HepG2 (cell line): ENCODE results near the gene KCTD13. TPM values are rescaled to one million over a fixed set of nuclear protein-coding genes. Genes with fewer than 3 reads are reported as not detected.

ENCODE experiments used
- CENPBD1 ChIP-seq: sonication (generic); formaldehyde crosslinking; IDR thresholded peaks from 2 replicates; pipeline ENCODE4 v1.8.0; 2022; ENCODE audit warnings: missing genetic modification reagents, low read depth, mild to moderate bottlenecking, borderline replicate concordance
- MEIS1 ChIP-seq: sonication (generic); formaldehyde crosslinking; IDR thresholded peaks from 2 replicates; pipeline ENCODE4 v1.9.0; 2021; ENCODE audit warnings: mild to moderate bottlenecking, missing genetic modification reagents, moderate library complexity, borderline replicate concordance
- NFRKB ChIP-seq: fragments of 450-650 bp; IDR thresholded peaks from 2 replicates; pipeline ENCODE4 v1.6.1; 2017
- PAWR ChIP-seq: sonication (generic); formaldehyde crosslinking; IDR thresholded peaks from 2 replicates; pipeline ENCODE4 v1.4.0; 2020; ENCODE audit warnings: missing genetic modification reagents, mild to moderate bottlenecking, borderline replicate concordance
- RFX1 ChIP-seq: fragments of 450-650 bp; IDR thresholded peaks from 2 replicates; pipeline ENCODE4 v1.6.1; 2017
- RXRB ChIP-seq: IDR thresholded peaks from 2 replicates; pipeline ENCODE4 v1.6.1; 2016; ENCODE audit warnings: borderline replicate concordance, missing genetic modification reagents, missing compliant biosample characterization
- SIN3B ChIP-seq: fragments of 150-350 bp; IDR thresholded peaks from 2 replicates; pipeline ENCODE4 v1.6.1; 2014; ENCODE audit warnings: low read length
- TBX3 ChIP-seq: fragments of 450-650 bp; IDR thresholded peaks from 2 replicates; pipeline ENCODE4 v1.6.1; 2017; ENCODE audit warnings: antibody characterized with exemption, mild to moderate bottlenecking, inconsistent platforms, borderline replicate concordance
- ZBTB2 ChIP-seq: sonication (generic); formaldehyde crosslinking; IDR thresholded peaks from 2 replicates; pipeline ENCODE4 v1.8.0; 2022; ENCODE audit warnings: low read depth, missing genetic modification reagents
- ZNF367 ChIP-seq: sonication (generic); formaldehyde crosslinking; IDR thresholded peaks from 2 replicates; pipeline ENCODE4 v1.4.0; 2020; ENCODE audit warnings: missing genetic modification reagents, borderline replicate concordance
- ZNF430 ChIP-seq: sonication (generic); formaldehyde crosslinking; IDR thresholded peaks from 2 replicates; pipeline ENCODE4 v1.9.0; 2021; ENCODE audit warnings: mild to moderate bottlenecking, missing genetic modification reagents
- ZNF446 ChIP-seq: sonication (generic); formaldehyde crosslinking; IDR thresholded peaks from 2 replicates; pipeline ENCODE4 v1.5.0; 2020; ENCODE audit warnings: mild to moderate bottlenecking, missing genetic modification reagents
- ZNF724P ChIP-seq: sonication (generic); formaldehyde crosslinking; IDR thresholded peaks from 2 replicates; pipeline ENCODE4 v1.8.0; 2022; ENCODE audit warnings: missing genetic modification reagents, borderline replicate concordance
- polyA plus RNA-seq, 8 experiments: library from polyadenylated mRNA; depleted of rRNA in 3 of 8; stranded (reverse) in 7 of 8; unstranded in 1 of 8; fragments of >200 nt; fragmentation: Illumina TruSeq in 4 of 8; extraction: Trizol in 4 of 8; gene quantifications; 2 replicates each; pipeline versions ENCODE4 v1.2.1 to v1.2.3, GENCODE V29; 2011 to 2016; ENCODE audit warnings: low read depth in 4 of 8, missing spikeins in 1 of 8, mixed read lengths in 1 of 8; ENCODE audit not compliant: insufficient read depth in 1 of 8
- total RNA-seq, 5 experiments: library from RNA; depleted of rRNA; stranded (reverse); fragments of >200 nt; fragmentation: Illumina TruSeq; extraction: Trizol; gene quantifications; 2 replicates each; pipeline ENCODE4 v1.2.3, GENCODE V29; 2016; ENCODE audit warnings: low read depth in 1 of 5
- TF ChIP-seq, protein P1 (sequence below): sonication (generic); formaldehyde crosslinking; IDR thresholded peaks from 2 replicates; pipeline ENCODE4 v1.4.0; 2020; ENCODE audit warnings: missing genetic modification reagents
- TF ChIP-seq, protein P2 (sequence below): sonication (generic); formaldehyde crosslinking; IDR thresholded peaks from 2 replicates; pipeline ENCODE4 v1.5.0; 2020; ENCODE audit warnings: mild to moderate bottlenecking, missing genetic modification reagents
- TF ChIP-seq, protein P3 (sequence below): sonication (generic); formaldehyde crosslinking; IDR thresholded peaks from 2 replicates; pipeline ENCODE4 v1.4.0; 2020; ENCODE audit warnings: mild to moderate bottlenecking, low read depth, missing genetic modification reagents
- TF ChIP-seq, protein P4 (sequence below): sonication (generic); formaldehyde crosslinking; conservative IDR thresholded peaks from 2 replicates; pipeline ENCODE4 v1.4.0; 2020; ENCODE audit warnings: missing genetic modification reagents

The KCTD13 gene
- total and polyA plus RNA-seq, 2 of the 13 experiments (the other 11 are each of a cell fraction or from before 2014, with no cell fraction given), result 6.3 to 14.7 TPM

DNA sequence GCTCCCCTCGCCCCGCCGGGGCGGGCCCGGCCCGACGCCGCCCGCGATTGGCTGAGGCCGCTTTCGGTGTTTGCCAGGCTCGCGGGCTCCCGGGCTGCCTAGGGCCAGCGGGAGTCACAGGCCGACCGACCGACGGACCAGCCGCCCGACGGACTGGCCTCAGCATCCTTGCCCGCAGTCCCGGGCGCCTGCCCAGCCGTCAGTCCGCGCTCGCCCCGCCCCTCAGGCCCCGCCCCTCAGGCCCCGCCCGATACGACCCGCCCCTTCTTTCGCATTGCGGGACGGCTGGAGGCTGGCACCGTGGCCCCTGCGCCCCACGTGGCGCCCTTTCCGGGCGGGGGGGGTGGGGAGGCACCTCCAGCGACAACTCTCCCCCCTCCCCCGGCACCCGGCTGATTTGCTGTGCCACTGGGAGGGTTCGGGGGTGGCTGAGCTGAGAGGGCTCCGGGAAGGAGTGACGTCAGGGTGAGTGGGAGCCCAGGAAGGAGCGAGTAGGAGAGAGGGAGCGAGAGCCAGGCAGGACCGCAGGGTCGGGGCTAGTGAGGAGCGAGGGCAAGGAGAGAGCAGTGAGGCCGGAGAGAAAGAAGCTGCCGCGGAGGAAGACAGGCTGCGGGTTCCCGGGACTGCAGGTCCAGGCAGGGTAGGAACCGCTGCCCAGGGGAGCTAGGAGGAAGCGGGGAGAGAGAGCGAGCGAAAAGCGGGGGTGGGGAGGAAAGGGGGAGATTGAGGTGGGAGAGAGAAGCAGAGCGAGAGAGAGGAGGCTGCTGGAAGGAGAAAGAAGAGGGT lies 25.7 kb downstream of the KCTD13 start, which contains the start of gene ASPHD1 (continued):
- TF ChIP-seq, protein P1, sequence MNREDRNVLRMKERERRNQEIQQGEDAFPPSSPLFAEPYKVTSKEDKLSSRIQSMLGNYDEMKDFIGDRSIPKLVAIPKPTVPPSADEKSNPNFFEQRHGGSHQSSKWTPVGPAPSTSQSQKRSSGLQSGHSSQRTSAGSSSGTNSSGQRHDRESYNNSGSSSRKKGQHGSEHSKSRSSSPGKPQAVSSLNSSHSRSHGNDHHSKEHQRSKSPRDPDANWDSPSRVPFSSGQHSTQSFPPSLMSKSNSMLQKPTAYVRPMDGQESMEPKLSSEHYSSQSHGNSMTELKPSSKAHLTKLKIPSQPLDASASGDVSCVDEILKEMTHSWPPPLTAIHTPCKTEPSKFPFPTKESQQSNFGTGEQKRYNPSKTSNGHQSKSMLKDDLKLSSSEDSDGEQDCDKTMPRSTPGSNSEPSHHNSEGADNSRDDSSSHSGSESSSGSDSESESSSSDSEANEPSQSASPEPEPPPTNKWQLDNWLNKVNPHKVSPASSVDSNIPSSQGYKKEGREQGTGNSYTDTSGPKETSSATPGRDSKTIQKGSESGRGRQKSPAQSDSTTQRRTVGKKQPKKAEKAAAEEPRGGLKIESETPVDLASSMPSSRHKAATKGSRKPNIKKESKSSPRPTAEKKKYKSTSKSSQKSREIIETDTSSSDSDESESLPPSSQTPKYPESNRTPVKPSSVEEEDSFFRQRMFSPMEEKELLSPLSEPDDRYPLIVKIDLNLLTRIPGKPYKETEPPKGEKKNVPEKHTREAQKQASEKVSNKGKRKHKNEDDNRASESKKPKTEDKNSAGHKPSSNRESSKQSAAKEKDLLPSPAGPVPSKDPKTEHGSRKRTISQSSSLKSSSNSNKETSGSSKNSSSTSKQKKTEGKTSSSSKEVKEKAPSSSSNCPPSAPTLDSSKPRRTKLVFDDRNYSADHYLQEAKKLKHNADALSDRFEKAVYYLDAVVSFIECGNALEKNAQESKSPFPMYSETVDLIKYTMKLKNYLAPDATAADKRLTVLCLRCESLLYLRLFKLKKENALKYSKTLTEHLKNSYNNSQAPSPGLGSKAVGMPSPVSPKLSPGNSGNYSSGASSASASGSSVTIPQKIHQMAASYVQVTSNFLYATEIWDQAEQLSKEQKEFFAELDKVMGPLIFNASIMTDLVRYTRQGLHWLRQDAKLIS, result no peak
- TF ChIP-seq CENPBD1 (CRISPR knock-in tag), result no peak
- TF ChIP-seq TBX3, result no peak
- peak; percentile 39 for TF ChIP-seq MEIS1 (CRISPR knock-in tag)
- TF ChIP-seq, protein P2, sequence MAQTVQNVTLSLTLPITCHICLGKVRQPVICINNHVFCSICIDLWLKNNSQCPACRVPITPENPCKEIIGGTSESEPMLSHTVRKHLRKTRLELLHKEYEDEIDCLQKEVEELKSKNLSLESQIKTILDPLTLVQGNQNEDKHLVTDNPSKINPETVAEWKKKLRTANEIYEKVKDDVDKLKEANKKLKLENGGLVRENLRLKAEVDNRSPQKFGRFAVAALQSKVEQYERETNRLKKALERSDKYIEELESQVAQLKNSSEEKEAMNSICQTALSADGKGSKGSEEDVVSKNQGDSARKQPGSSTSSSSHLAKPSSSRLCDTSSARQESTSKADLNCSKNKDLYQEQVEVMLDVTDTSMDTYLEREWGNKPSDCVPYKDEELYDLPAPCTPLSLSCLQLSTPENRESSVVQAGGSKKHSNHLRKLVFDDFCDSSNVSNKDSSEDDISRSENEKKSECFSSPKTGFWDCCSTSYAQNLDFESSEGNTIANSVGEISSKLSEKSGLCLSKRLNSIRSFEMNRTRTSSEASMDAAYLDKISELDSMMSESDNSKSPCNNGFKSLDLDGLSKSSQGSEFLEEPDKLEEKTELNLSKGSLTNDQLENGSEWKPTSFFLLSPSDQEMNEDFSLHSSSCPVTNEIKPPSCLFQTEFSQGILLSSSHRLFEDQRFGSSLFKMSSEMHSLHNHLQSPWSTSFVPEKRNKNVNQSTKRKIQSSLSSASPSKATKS (CRISPR knock-in tag), result no peak
- TF ChIP-seq, protein P3, sequence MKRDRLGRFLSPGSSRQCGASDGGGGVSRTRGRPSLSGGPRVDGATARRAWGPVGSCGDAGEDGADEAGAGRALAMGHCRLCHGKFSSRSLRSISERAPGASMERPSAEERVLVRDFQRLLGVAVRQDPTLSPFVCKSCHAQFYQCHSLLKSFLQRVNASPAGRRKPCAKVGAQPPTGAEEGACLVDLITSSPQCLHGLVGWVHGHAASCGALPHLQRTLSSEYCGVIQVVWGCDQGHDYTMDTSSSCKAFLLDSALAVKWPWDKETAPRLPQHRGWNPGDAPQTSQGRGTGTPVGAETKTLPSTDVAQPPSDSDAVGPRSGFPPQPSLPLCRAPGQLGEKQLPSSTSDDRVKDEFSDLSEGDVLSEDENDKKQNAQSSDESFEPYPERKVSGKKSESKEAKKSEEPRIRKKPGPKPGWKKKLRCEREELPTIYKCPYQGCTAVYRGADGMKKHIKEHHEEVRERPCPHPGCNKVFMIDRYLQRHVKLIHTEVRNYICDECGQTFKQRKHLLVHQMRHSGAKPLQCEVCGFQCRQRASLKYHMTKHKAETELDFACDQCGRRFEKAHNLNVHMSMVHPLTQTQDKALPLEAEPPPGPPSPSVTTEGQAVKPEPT (CRISPR knock-in tag), result no peak; the same call in 1 of the 2 replicates
- TF ChIP-seq ZNF367, result no peak
- TF ChIP-seq RXRB (CRISPR knock-in tag), result no peak
- TF ChIP-seq SIN3B, result 0 out of 2 replicates have a peak, but pooled peaks have one; percentile 62
- TF ChIP-seq NFRKB, result no peak
- no peak for TF ChIP-seq RFX1
- peak; percentile 91; the same call in 1 of the 2 replicates for TF ChIP-seq ZNF724P (CRISPR knock-in tag)
- TF ChIP-seq ZNF430 (CRISPR knock-in tag), result peak; percentile 96
- TF ChIP-seq PAWR (CRISPR knock-in tag), result no peak; the same call in none of the 2 replicates
- TF ChIP-seq, protein P4, sequence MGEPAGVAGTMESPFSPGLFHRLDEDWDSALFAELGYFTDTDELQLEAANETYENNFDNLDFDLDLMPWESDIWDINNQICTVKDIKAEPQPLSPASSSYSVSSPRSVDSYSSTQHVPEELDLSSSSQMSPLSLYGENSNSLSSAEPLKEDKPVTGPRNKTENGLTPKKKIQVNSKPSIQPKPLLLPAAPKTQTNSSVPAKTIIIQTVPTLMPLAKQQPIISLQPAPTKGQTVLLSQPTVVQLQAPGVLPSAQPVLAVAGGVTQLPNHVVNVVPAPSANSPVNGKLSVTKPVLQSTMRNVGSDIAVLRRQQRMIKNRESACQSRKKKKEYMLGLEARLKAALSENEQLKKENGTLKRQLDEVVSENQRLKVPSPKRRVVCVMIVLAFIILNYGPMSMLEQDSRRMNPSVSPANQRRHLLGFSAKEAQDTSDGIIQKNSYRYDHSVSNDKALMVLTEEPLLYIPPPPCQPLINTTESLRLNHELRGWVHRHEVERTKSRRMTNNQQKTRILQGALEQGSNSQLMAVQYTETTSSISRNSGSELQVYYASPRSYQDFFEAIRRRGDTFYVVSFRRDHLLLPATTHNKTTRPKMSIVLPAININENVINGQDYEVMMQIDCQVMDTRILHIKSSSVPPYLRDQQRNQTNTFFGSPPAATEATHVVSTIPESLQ (CRISPR knock-in tag), result no peak
- TF ChIP-seq ZBTB2 (CRISPR knock-in tag), result peak; percentile 93
- peak; percentile 95 for TF ChIP-seq ZNF446 (CRISPR knock-in tag)
